OCI-LY7 (cell line): ENCODE measurements around the gene SLC1A7.

Experiments
- EZH2phosphoT487 ChIP-seq: fragments of 200-600 bp; sonication (generic); IDR thresholded peaks from 2 replicates; pipeline ENCODE4 v1.6.1; 2018; ENCODE audit warnings: low read depth, borderline replicate concordance, mild to moderate bottlenecking, mixed run types, antibody characterized with exemption, low read length, moderate library complexity, mixed read lengths
- TF ChIP-seq, protein P1 (sequence below): fragments of 200-600 bp; sonication (generic); conservative IDR thresholded peaks from 2 replicates; pipeline ENCODE4 v1.5.1; 2014; ENCODE audit warnings: mild to moderate bottlenecking, antibody characterized with exemption, low read length, moderate library complexity, mixed read lengths

DNA sequence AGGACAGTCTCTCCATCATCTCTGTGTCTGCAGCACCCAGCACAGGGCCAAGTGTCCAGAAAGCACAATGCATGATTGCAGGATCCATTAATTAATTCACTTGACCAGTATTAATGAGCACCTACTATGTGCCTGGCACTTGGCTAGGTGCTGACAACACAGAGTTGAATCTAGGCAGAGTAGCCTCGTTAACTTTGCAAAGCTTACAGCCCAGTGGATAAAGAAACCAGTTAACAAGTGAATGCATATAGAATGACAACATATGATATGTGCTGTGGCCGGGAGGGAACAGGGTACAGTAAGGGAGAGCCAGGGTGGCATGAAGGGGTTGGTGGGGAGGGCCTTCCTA is 10.9 kb downstream of the SLC1A7 start:
- TF ChIP-seq, protein P1, sequence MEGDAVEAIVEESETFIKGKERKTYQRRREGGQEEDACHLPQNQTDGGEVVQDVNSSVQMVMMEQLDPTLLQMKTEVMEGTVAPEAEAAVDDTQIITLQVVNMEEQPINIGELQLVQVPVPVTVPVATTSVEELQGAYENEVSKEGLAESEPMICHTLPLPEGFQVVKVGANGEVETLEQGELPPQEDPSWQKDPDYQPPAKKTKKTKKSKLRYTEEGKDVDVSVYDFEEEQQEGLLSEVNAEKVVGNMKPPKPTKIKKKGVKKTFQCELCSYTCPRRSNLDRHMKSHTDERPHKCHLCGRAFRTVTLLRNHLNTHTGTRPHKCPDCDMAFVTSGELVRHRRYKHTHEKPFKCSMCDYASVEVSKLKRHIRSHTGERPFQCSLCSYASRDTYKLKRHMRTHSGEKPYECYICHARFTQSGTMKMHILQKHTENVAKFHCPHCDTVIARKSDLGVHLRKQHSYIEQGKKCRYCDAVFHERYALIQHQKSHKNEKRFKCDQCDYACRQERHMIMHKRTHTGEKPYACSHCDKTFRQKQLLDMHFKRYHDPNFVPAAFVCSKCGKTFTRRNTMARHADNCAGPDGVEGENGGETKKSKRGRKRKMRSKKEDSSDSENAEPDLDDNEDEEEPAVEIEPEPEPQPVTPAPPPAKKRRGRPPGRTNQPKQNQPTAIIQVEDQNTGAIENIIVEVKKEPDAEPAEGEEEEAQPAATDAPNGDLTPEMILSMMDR = no peak
- no peak for TF ChIP-seq EZH2phosphoT487
